Testis (tissue), 3 donors: ENCODE results near the gene NBEA. TPM values are rescaled to one million over a fixed set of nuclear protein-coding genes. Genes with fewer than 3 reads are reported as not detected.
"Not testable (repeated sequence)": the region's sequence is repeated elsewhere in the genome, so short reads cannot be mapped to it uniquely, and the experiment has no call there.

Experiments
- DNase-seq: peaks from one replicate; pipeline ENCODE4 v3.0.0-alpha.2; 2019
- H3K27ac ChIP-seq, 2 donors: fragments of 200-600 bp; sonication (generic); one replicate each; pipeline ENCODE4 v1.5.1; 2019
- H3K27me3 ChIP-seq: fragments of 200-600 bp; sonication (generic); one replicate; pipeline ENCODE4 v1.5.1; 2019
- H3K36me3 ChIP-seq: fragments of 200-600 bp; sonication (generic); one replicate; pipeline ENCODE4 v1.5.1; 2017; ENCODE audit warnings: low read depth; ENCODE audit errors: missing control alignments
- H3K4me1 ChIP-seq: fragments of 200-600 bp; sonication (generic); one replicate; pipeline ENCODE4 v1.5.1; 2019
- H3K4me3 ChIP-seq, 2 donors: fragments of 200-600 bp; sonication (generic); one replicate each; pipeline ENCODE4 v1.5.1; 2017 to 2019
- H3K9me3 ChIP-seq: fragments of 200-600 bp; sonication (generic); one replicate; pipeline ENCODE4 v1.5.1; 2017
- CTCF ChIP-seq, 3 experiments: fragments of 450-650 bp in 2 of 3; fragments of 200-600 bp in 1 of 3; sonication (generic) in 1 of 3; IDR thresholded peaks; one replicate each; pipeline ENCODE4 v1.5.1; 2016 to 2019; ENCODE audit warnings: antibody characterized with exemption in 3 of 3, mild to moderate bottlenecking in 2 of 3, moderate library complexity in 1 of 3
- POLR2A ChIP-seq: fragments of 450-650 bp; IDR thresholded peaks from one replicate; pipeline ENCODE4 v1.6.1; 2017; ENCODE audit warnings: antibody characterized with exemption, mild to moderate bottlenecking, moderate library complexity
- WGBS, 2 donors: methylation state at CpG; one replicate each; pipeline ENCODE4 v1.1.5; 2018; 5-methylcytosine and 5-hydroxymethylcytosine counted together
- intact Hi-C: fragments of 100-400 bp; cut with DNase I; formaldehyde crosslinking; loops from one replicate; pipeline ENCODE4 v1.15.1; 2023; ENCODE audit warnings: low total_unique reads
- polyA plus RNA-seq: library from polyadenylated mRNA; stranded (reverse); fragments of 350-450 nt; fragmentation: Illumina TruSeq; extraction: RNeasy Lipid Tissue Mini Kit (QIAGEN cat#74804); gene quantifications from one replicate; pipeline ENCODE4 v1.2.3, GENCODE V29; 2014; ENCODE audit warnings: low read depth, low replicate concordance; ENCODE audit not compliant: insufficient read depth
- total RNA-seq, 2 donors: library from RNA; depleted of rRNA; stranded (reverse); fragments of >200 nt; gene quantifications; one replicate each; pipeline ENCODE4 v1.2.3, GENCODE V29; 2016

The NBEA gene
- total and polyA plus RNA-seq, 3 donors from 2014 or later, result 8.6 to 22.2 (median 18.3) TPM

- no peak for DNase-seq
- H3K27ac ChIP-seq, result no peak overlapping the region
- H3K4me3 ChIP-seq, result no peak overlapping the region
- no peaks in the 10 kb centered on the region for H3K4me1 ChIP-seq
- no peaks in the 10 kb centered on the region for H3K9me3 ChIP-seq
- H3K36me3 ChIP-seq, result no peaks in the 10 kb centered on the region
- no peaks in the 10 kb centered on the region for H3K27me3 ChIP-seq
- intact Hi-C loops, result no loop called here
- 88 to 97% methylated on average over 2 of the region's 2 CpGs for WGBS, 2 donors
- TF ChIP-seq CTCF (IDR thresholded peaks at IDR 0.05), result no peak
- TF ChIP-seq POLR2A, result no peak
These were observed 150.7 kb downstream of the NBEA start for GRCh38 chr13:35092751-35093150.

- H3K4me1 ChIP-seq, result no peaks in the 10 kb centered on the region
These were observed 151.3 kb downstream of the NBEA start for GRCh38 chr13:35093356-35093755.

GRCh38 chr13:35106771-35107170 lies 164.7 kb downstream of the NBEA start:
- intact Hi-C loops, H3K36me3 ChIP-seq, H3K4me3 ChIP-seq, H3K27ac ChIP-seq, H3K4me1 ChIP-seq, H3K27me3 ChIP-seq, DNase-seq, H3K9me3 ChIP-seq: not testable (repeated sequence)

More at GRCh38 chr13:35093356-35093755, 151.3 kb downstream of the NBEA start:
- DNase-seq, result no peak
- TF ChIP-seq CTCF (IDR thresholded peaks at IDR 0.05) (no peak), POLR2A (no peak)
- no peaks in the 10 kb centered on the region for H3K27me3 ChIP-seq
- no peak overlapping the region for H3K27ac ChIP-seq
- no peaks in the 10 kb centered on the region for H3K36me3 ChIP-seq
- intact Hi-C loops, result no loop called here
- H3K9me3 ChIP-seq, result no peaks in the 10 kb centered on the region
- 90 to 96% methylated on average over 1 of the region's 1 CpG for WGBS, 2 donors
- no peak overlapping the region for H3K4me3 ChIP-seq

GRCh38 chr13:35107535-35107934 lies 165.5 kb downstream of the NBEA start:
- Histone ChIP-seq H3K4me3 (no peak overlapping the region), H3K27me3 (no peaks in the 10 kb centered on the region), H3K27ac (no peak overlapping the region), H3K9me3 (no peaks in the 10 kb centered on the region), H3K36me3 (no peaks in the 10 kb centered on the region), H3K4me1 (no peaks in the 10 kb centered on the region)
- intact Hi-C loops, result no loop called here
- TF ChIP-seq CTCF (IDR thresholded peaks at IDR 0.05) (no peak), POLR2A (no peak)
- no peak for DNase-seq
- 77 to 84% methylated on average over 1 of the region's 1 CpG for WGBS, 2 donors

- H3K27ac ChIP-seq, H3K27me3 ChIP-seq, H3K9me3 ChIP-seq, H3K36me3 ChIP-seq, intact Hi-C loops, H3K4me3 ChIP-seq, DNase-seq, H3K4me1 ChIP-seq: not testable (repeated sequence)
- 88 to 91% methylated on average over 3 of the region's 3 CpGs for WGBS, 2 donors
These were observed 171.5 kb downstream of the NBEA start for GRCh38 chr13:35113612-35114011.

- Histone ChIP-seq H3K27me3 (no peaks in the 10 kb centered on the region), H3K36me3 (no peaks in the 10 kb centered on the region), H3K4me3 (no peak overlapping the region), H3K27ac (no peak overlapping the region), H3K9me3 (no peaks in the 10 kb centered on the region), H3K4me1 (no peaks in the 10 kb centered on the region)
- TF ChIP-seq CTCF (IDR thresholded peaks at IDR 0.05) (no peak), POLR2A (no peak)
- no peak for DNase-seq
- intact Hi-C loops, result no loop called here
- 75 to 93% methylated on average over 2 of the region's 2 CpGs for WGBS, 2 donors
These were observed 185.4 kb downstream of the NBEA start for GRCh38 chr13:35127466-35127865.
